ENCODE results near the gene ME1. TPM values are rescaled to one million over a fixed set of nuclear protein-coding genes. Genes with fewer than 3 reads are reported as not detected.

The ME1 gene
- total RNA-seq, 1 experiment from 2014 or later: 7.8 TPM

DNA sequence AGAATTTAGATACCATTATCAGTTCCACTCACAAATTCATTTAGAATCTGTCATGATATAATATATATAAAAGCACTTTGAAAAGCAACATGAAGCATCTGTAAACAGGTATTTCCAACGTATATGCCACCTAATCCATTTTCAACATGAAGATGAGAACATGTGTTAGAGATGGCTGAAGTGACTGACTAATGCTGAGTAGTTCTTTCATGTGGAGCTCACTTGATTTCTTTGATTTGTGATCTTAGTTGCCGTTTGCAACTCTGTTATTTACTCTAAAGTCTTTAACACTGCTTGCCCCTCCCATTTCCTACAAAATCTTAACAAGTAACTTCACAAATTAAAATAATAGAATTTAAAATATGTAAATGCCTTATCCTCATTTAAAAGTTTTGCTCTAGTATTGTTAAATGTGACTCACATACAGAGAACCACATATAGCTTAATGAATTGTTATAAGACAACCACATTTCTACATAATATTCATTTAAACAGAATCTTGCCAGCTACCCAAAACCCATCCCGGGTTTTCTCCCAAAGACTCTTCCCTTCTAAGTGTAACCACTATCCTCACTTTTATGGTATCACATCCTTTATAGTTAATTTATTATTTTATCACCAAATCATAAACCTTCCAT lies 78.3 kb downstream of the ME1 start:
- no CpG with 5 or more reads among the region's 3 CpGs for WGBS (ENCODE audit: extremely low coverage, insufficient read length, low lambda C conversion rate)

More for the DNA sequence above, 78.3 kb downstream of the ME1 start:
- Histone ChIP-seq H4K20me1 (ENCODE audit: control insufficient read depth, insufficient read depth, insufficient read length) (no peaks in the 10 kb centered on the region), H3K9ac (ENCODE audit: extremely low read depth, insufficient read length, low read length) (no peak overlapping the region), H4K8ac (replicated peaks; ENCODE audit: insufficient read length, low read depth, low read length) (no peak overlapping the region), H2BK120ac (ENCODE audit: low read depth, low read length, poor library complexity, severe bottlenecking) (no peak overlapping the region), H2BK12ac (ENCODE audit: insufficient read length, low read depth, low read length) (no peak overlapping the region), H3K79me2 (ENCODE audit: insufficient read depth, low read length) (no peaks in the 10 kb centered on the region), H3K18ac (ENCODE audit: insufficient read length, low read depth, low read length) (no peak overlapping the region), H3K9me3 (ENCODE audit: control insufficient read depth, low read depth, low read length) (no peaks in the 10 kb centered on the region), H3K14ac (ENCODE audit: insufficient read depth, low read length) (no peak overlapping the region), H3K4me2 (ENCODE audit: insufficient read depth, insufficient read length, low read length) (no peak overlapping the region), H3K4ac (ENCODE audit: low read depth, low read length) (no peak overlapping the region), H2BK15ac (ENCODE audit: low read depth, low read length) (no peak overlapping the region), H3K27me3 (ENCODE audit: insufficient read depth, low read length) (no peaks in the 10 kb centered on the region), H2BK20ac (ENCODE audit: low read depth, low read length, poor library complexity, severe bottlenecking) (no peak overlapping the region), H3K23me2 (ENCODE audit: insufficient read length, low read depth, low read length, poor library complexity, severe bottlenecking) (no peaks in the 10 kb centered on the region), H3T11ph (ENCODE audit: low read length) (no peak overlapping the region), H3K56ac (ENCODE audit: insufficient read length, low read depth, low read length) (no peak overlapping the region), H2AK5ac (ENCODE audit: insufficient read length, low read length) (no peak overlapping the region), H3K23ac (ENCODE audit: insufficient read length, low read depth, low read length) (no peak overlapping the region), H3K79me1 (ENCODE audit: insufficient read depth, low read depth, low read length, poor library complexity, severe bottlenecking) (no peaks in the 10 kb centered on the region), H2BK5ac (ENCODE audit: insufficient read length, low read length) (no peak overlapping the region), H2AFZ (ENCODE audit: low read length) (no peak overlapping the region), H4K91ac (ENCODE audit: insufficient read length, low read depth, low read length) (no peak overlapping the region), H4K5ac (ENCODE audit: insufficient read length, low read depth, low read length) (no peak overlapping the region), H3K4me1 (ENCODE audit: insufficient read depth, low read length) (no peaks in the 10 kb centered on the region), H3K27ac (ENCODE audit: insufficient read length, low read depth, low read length) (no peak overlapping the region)
- Mint-ChIP-seq H3K36me3 (ENCODE audit: insufficient read depth in 1 of 3, low read depth in 3 of 3) (no peaks in the 10 kb centered on the region), H3K27me3 (ENCODE audit: low read depth) (no peaks in the 10 kb centered on the region), H3K27ac (no peak overlapping the region), H3K9me3 (no peaks in the 10 kb centered on the region), H3K4me1 (no peaks in the 10 kb centered on the region), H3K4me3 (no peak overlapping the region)
- DNase-seq: no peak
- TF ChIP-seq, protein P1, sequence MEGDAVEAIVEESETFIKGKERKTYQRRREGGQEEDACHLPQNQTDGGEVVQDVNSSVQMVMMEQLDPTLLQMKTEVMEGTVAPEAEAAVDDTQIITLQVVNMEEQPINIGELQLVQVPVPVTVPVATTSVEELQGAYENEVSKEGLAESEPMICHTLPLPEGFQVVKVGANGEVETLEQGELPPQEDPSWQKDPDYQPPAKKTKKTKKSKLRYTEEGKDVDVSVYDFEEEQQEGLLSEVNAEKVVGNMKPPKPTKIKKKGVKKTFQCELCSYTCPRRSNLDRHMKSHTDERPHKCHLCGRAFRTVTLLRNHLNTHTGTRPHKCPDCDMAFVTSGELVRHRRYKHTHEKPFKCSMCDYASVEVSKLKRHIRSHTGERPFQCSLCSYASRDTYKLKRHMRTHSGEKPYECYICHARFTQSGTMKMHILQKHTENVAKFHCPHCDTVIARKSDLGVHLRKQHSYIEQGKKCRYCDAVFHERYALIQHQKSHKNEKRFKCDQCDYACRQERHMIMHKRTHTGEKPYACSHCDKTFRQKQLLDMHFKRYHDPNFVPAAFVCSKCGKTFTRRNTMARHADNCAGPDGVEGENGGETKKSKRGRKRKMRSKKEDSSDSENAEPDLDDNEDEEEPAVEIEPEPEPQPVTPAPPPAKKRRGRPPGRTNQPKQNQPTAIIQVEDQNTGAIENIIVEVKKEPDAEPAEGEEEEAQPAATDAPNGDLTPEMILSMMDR (conservative IDR thresholded peaks at IDR 0.05): no peak
